B cell (primary cell): Measurements from ENCODE around the gene USP6NL.

Experiments
- CTCF ChIP-seq: fragments of 200-600 bp; IDR thresholded peaks from one replicate; pipeline ENCODE4 v1.8.0; 2022; ENCODE audit warnings: antibody characterized with exemption, mild to moderate bottlenecking
- EZH2 ChIP-seq: IDR thresholded peaks from 2 replicates; pipeline ENCODE4 v1.6.1; 2012; ENCODE audit warnings: borderline replicate concordance, low read depth, mild to moderate bottlenecking, moderate library complexity, low read length; ENCODE audit not compliant: insufficient read depth, poor library complexity, severe bottlenecking

GRCh38 chr10:11612021-11613001 lies 861 bp upstream of the USP6NL start:
- TF ChIP-seq CTCF (no peak), EZH2 (no peak)
